Stimulated activated CD8-positive, alpha-beta memory T cell treated with anti-CD3 and anti-CD28 coated beads, Interleukin-15, amount 100 ng/mL, for 4 hours (primary cell): ENCODE results near the gene MXI1.
"Not testable (repeated sequence)": the region's sequence is repeated elsewhere in the genome, so short reads cannot be mapped to it uniquely, and the experiment has no call there.

ENCODE experiments used
- DNase-seq, 2 donors: peaks; one replicate each; pipeline ENCODE4 v3.0.0-alpha.2; 2020; ENCODE audit warnings: low read depth in 2 of 2

MXI1 gene

DNA sequence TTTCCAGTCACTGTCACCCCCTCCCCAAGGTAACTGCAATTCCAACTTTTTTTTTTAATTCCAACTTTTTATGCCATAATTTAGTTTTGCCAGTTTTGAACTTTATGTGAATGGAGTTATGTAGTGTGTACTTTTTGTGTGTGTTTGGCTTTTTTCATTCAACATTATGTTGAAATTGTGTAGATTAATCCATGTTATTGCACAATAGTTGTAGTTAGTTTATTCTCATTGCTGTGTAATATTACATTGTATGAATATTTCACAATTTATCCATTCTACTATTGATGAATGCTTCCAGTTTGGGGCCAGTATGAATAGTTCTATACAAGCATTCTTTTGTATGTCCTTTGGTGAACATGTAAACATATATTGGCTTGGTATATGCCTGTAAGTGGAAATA is 32.5 kb downstream of the MXI1 start:
- DNase-seq, result no peak

DNA sequence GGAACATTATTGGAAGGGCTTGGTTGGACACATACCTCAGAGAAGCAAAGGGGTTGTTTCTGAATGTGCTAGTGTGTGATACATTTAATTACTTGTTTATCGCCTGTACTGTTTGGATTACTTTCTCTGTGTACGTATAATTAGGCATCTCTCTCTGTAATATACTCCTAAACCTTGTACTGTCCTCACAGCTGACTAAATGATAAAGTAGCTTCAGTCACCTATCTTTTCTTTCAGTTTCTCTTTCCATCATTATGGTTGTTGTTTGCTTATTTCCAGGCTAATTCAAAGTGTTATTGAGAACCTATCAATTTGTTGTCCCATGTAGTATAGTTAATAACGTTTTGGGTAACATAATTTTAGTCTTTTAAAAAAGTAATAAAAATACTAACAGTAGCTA is 34.0 kb downstream of the MXI1 start:
- no peak for DNase-seq

DNA sequence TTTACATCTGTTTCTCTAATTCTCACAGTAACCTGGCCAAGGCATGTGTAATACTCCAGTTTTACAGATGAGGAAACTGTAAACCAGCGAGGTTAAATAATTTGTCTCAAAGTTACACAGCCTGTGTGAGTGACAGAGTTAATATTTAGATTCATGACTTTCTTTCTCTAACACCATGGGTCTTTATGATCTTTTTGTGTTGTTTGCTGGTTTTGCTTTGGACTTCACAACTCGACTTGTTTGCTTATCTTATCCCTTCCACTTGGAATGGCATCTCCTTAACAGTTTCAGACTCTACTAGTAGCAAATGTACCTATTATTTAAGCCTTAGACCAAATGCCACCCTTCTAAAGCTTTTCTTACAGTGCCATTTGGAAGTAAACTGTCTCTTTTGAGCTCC is 34.4 kb downstream of the MXI1 start:
- no peak for DNase-seq

DNA sequence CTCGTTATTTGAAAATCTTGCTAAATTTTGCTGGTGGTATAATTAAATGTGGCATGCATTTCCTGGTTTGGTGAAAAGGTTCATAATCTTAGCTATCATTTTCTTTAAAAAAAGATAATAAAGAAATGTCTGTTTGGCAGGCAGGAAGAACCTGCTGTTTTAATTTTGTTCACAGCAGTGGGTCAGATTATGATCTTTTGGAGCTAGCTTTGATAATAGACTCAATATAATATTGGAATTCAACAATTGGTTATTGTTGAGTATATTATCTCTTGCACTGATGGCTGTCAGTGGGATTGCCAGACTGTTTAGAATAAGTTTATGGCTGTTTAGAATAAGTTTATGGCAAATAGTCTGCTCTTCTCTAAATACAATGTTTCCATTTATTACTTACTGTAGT is 35.1 kb downstream of the MXI1 start:
- DNase-seq, result no peak

DNA sequence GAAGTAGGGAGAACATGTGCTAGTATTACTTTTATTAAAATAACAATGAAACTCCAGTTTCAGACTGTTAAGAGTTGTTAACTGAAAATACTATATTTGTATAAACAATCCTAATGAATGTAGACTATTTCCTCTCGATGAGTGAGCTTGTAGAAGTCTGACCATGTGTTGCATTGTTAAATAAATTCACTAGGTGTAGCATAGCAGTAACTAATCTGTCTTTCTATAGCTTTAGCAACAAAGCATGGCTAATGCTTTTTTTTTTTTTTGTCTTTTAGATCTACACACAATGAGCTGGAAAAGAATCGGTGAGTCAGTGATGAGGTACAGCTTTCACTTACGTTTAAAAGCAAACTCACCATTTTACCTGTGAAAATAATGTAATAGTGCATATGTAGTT is 37.1 kb downstream of the MXI1 start:
- no peak for DNase-seq

DNA sequence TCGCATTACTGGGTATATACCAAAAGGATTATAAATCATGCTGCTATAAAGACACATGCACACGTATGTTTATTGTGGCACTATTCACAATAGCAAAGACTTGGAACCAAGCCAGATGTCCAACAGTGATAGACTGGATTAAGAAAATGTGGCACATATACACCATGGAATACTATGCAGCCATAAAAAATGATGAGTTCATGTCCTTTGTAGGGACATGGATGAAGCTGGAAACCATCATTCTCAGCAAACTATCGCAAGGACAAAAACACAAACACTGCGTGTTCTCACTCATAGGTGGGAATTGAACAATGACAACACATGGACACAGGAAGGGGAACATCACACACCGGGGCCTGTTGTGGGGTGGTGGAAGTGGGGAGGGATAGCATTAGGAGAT is 40.4 kb downstream of the MXI1 start:
- not testable (repeated sequence) for DNase-seq

DNA sequence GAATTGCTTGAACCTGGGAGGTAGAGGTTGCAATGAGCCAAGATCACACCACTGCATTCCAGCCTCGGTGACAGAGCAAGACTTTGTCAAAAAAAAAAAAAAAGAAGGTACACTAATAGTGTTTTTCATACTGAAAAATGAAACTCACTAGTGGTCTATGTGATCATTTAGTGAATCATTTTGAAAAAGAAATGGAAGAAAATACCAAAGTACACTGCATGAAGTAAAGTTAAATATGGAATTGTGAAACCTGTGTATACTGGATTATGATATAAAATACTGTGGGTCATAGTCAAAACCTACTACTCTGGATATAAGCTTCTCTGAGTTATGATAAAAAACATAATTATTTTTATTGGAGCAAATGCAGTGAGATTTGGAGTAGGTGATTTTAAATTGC is 42.1 kb downstream of the MXI1 start:
- not testable (repeated sequence) for DNase-seq

DNA sequence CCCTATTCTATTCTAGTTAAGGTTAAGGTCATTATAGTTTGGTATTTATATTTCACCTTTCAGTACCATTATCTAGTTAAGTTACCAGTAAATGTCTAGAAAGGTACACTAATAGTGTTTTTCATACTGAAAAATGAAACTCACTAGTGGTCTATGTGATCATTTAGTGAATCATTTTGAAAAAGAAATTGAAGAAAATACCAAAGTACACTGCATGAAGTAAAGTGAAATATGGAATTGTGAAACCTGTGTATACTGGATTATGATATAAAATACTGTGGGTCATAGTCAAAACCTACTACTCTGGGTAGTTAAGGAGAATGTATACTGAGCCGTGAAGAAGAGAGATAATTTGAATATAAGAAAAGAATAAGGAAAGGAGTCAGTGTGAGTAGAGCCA is 44.0 kb downstream of the MXI1 start:
- DNase-seq, result not testable (repeated sequence)

DNA sequence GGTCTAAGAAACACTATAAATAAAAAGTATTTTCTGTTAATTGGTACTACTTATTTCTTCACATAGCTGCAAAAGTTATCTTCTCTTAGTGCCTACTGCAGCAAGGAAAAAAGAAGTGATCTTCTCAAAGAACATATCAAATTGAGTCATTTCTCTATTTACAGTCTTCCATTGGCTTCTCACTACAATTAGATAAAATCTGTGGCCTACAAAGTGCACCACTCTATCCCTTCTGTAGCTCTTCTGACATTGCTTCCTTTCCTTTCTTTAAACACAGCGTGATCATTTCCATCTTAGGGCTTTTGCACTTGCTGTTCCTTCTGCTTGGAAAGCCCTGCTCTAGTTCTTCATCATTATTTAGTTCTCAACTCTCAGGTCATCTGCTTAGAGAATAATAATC is 44.7 kb downstream of the MXI1 start:
- no peak for DNase-seq

DNA sequence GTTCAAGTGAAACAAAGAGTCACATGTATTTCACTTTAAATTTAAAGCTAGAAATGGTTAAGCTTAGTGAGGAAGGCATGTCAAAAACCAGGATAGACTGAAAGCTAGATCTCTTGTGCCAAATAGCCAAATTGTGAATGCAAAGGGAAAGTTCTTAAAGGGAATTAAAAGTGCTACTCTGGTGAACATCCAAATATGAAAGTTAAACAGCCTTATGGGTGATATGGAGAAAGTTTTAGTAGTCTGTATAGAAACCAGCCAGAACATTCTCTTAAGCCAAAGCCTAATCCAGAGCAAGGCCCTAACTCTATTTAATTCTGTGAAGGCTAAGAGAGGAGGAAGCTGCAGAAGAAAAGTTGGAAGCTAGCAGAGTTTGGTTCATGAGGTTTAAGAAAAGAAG is 47.1 kb downstream of the MXI1 start:
- DNase-seq, result no peak

DNA sequence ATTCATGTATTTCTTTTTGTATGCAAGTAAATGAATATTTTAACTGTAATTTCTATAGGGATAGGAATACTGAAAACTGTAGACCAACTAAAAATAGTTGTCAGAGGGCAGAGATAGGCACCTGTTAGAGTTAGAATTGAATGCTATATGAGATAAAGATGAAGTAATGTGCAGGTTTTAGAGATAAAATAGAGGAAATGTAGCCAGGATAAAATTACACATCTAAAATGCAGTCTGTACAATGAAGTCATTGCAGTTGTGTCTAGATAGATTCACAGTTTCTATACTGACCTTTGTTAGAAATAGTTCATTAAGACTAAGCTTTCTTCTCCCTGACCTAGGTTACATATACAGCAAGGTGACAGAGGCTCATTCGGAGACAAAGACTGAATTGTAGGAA is 51.1 kb downstream of the MXI1 start:
- DNase-seq, result no peak

DNA sequence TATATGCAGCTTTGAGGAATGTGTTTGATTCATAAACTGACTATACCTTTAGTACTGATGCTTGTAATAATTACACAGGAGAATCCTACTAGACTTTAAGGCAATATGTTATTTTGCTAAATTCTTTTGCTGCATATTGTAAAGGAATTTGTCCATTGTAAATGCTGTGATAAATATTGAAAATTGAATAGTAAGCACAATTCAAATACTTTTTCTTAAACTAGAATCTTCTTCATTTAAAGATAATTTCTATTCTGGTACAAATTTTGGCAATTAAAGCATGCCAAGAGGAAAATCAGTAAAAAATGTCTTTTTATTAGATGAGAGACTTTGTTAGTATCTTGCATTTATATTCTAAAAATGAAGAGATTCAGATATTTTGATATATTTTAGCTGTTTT is 51.9 kb downstream of the MXI1 start:
- no peak for DNase-seq

DNA sequence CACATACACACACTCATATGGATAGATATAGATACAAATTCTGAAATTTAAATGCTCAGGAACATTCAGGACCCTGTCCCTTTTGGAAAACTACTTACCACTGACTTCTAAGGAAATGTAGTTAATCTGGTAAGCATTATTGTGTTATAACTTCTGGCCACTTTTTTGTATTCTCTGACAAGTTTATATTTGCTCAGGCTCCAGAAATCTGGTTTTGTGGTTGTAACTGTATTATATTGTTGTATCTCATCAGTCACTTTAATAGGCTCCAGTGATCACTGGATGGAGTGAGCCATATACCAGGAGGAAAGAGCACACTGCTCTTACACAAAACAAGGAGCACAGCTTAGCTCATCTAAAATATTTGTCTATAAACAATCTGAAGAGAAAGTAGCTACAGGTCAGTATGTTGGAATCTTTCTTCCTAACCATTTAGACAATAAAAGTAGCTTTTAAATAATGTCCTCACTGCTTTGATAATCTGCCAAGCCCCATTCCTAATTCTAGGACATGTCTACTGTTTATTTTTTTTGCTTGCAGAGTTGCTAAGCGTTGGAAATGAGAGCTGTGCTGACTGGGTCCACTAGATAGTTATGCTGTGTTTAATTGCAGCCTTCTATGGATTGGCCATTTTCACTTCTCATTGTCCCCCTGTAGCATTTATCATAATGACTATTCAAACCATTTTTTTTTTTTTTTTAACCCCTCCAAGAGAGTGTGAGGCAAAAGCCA is 53.5 kb downstream of the MXI1 start:
- DNase-seq, result no peak

DNA sequence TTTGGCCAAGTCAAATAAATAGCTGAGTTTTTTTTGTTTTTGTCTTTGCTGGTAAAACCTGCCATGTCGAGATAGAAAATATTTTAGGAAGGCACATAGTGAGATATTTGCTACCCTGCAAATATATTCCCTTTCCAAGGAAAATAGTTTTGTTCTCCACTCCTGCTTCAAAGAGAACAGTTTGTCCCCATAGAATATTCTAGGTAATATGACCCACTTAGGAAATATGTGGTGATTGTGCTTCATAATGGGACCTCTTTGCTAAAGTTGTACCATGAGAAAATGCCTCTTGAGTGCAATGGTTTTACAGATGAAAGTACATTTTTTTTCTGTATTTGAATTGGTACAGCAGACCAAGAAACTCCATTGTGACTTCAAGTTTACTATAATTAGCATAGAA is 55.8 kb downstream of the MXI1 start:
- no peak for DNase-seq

DNA sequence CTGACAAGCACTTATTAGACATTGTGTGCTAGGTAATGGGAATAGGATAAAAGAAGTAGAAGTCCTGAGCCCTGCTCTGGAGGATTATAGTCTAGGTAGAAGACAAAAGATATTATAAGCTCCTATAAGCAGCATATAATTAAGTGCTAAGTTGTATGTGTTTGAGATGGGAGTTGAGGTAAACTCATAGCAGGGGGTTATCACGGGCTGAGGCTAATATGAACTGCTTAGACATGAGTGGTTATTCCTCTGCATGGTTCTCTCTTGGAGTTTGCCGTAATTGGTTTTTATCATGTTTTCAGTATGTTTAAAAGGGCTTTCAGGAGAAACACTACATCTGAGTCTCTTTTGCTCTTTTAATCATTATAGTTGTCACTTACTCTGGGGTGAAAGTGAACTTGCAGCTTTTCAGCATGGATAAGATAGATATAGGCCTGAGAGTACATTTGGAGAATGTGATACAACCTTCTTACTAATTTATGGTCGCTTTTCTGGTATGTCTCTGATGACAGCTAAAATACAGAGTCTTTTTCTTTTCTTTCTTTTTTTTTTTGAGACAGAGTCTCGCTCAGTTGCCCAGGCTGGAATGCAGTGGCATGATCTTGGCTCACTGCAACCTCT is 58.3 kb downstream of the MXI1 start:
- DNase-seq, result no peak

DNA sequence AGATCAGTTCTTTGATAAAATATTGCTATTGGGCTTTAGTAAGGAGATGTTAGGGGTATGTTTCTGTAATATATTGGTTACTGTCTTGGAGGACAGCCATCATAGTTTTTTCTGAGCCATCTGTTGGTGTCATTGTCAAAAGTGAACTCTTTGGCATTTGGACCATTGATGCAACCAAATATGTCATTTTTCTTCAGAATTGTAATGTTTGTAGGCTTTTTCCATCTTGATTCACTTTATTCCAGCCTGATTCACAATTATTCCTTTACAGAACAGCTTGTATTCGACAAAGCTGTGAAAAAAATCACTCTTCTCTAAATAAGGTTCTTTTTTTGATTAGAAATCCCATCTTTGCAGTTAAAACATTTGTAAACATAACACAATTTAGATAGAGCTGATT is 59.9 kb downstream of the MXI1 start:
- no peak for DNase-seq

DNA sequence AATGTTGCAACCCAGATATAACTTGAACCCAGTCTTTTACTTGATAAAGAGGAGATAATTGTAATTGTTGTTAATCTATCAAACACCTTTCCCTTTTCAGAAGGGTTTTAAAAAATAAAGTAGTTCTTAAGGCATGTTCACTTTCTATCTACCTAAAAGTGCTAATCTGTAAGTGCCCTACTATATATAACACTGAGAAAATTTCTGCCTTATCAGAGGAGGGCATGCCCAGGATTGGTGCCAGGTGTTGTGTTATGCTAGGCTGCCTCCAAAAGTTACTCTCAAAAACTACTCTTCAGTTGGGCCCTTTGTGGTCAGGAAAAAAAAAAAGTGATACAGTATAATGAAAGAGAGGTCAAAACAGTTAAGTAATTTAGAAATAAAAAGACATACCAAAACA is 61.0 kb downstream of the MXI1 start:
- DNase-seq, result no peak

DNA sequence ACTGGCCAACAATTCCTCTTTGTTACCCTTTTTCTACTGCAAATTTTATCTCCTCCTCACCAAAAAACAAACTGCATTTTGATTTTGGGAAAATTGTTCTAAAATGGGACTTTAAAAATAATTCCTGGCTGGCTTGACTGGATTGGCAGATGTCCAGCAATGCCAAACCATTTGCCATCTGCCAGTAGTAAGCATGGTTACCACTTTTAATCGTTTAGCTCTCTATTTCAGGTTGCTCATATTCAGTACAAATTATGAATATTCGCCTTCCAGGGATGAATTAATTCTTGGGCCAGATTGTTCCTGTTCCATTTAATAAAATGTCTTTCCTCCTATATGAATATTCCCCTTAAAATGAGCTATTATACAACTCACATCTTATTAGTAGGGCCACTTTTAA is 61.6 kb downstream of the MXI1 start:
- DNase-seq, result no peak

DNA sequence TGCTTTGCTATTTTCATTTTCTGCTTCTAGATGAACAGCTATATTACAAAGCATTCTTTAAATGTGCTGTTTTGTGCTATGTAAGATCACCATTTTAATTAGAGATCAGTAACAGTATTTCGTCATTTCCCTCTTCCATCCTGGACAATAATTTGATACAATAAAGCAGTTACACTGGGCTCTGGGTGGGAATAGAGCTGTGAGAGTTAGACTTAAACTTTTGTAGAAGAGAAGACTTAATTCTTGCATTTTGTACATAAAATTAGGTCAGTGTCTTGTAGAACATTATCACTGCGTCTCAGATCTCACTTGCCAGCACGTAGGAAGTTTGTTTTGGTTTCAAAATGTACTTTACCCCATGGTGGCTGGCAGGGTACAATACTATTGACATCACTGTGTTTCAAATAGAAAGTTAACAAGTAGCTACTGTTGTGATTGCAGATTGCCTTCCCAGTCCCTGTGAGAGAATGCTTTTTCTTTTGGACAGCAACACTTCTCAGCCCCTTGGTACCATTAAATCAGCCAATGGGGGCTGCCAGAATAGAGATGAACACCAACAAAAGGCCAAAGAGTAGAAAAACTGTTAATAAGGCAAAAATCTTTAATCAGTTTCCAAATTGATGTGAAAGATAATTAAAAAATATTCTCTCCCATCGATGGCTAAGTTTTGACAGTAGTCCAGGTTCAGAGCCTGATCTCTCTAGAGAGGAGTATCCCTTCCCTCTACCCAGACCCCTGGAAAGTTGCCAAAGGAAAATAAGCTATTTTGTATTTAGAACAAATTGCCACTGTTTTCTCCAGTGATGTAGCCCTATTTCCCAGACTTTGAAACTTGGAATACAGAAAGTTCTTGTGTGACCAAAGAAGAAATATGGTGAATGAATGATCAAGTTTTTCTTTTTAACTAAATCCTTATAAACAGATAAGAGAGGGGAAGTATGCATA is 62.2 kb downstream of the MXI1 start:
- no peak for DNase-seq

DNA sequence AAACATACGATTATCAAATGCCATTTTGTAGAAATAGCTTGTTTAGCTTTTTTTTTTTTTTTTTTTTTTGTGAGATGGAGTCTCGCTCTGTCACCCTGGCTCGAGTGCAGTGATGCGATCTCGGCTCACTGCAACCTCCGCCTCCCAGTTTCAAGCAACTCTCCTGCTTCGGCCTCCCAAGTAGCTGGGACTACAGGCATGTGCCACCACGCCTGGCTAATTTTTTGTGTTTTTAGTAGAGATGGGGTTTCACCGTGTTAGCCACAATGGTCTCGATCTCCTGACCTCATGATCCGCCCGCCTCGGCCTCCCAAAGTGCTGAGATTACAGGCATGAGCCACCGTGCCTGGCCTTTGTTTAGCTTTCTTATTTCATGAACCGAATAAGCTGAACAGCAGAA is 65.6 kb downstream of the MXI1 start:
- DNase-seq, result not testable (repeated sequence)

DNA sequence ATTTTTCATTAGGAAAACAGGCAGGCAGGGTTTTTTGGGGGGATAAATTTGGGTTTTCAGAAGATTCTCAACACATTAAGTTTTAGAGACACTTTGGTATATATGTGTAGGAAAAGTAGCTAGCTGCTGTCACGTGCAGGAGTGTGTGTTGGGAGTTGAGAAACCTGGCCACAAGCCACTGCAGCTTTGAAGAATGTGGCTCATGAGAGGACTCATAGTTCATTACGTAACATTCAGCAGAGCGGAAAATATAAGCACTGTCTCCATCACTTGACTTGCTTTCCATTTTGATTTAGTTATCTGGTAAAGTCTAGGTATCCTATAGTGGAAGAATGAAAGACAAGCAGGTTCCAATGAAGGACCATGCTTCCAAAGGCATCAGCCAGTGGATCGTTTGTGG is 66.1 kb downstream of the MXI1 start:
- peak in 1 of 2 donors; percentile 13 for DNase-seq

DNA sequence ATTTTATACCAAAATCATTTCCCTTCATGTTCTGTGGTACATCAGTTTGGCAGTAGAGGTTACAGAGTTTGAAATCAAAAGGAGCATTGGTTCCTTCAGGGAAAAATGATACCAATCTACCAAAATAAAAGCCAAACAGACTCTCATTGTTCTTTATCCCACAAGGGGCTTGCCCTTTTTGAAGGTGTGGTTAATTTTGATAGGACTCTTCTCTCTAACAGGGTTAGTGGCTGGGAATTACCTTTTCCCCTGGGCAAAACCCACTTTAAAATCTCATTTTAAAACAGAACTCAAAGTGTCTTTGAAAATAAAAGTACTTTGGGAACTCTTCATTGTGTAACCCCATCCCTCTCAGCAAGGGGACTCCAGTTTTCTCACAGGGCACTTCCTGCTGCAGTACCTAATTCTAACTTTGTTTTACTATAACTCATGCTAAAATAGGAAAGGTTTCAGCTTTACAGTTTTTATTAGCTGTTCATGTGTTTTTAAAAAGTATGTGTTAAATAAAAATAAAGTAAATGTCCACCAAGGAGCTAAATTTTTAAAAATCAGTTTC is 66.7 kb downstream of the MXI1 start:
- no peak for DNase-seq
